Fibroblast of skin of abdomen (primary cell): ENCODE measurements around the gene OBSCN.
A peak's percentile ranks its signal among the peaks of the same experiment; 100 is the strongest.

Experiments used
- DNase-seq: peaks from one replicate; pipeline ENCODE4 v3.0.0-alpha.2; 2013

Gene OBSCN

GRCh38 chr1:228370941-228371740 lies 163.3 kb downstream of the OBSCN start:
- DNase-seq, result no peak

- no peak for DNase-seq
Observed at GRCh38 chr1:228371741-228372182, 163.9 kb downstream of the OBSCN start.

- no peak for DNase-seq
Observed at GRCh38 chr1:228372183-228373003, 164.5 kb downstream of the OBSCN start.

- DNase-seq, result no peak
Observed at GRCh38 chr1:228373004-228373680, 165.3 kb downstream of the OBSCN start.

- no peak for DNase-seq
Observed at GRCh38 chr1:228373681-228374571, 166.1 kb downstream of the OBSCN start.

GRCh38 chr1:228374711-228375577 lies 167.1 kb downstream of the OBSCN start:
- peak; percentile 46 for DNase-seq

GRCh38 chr1:228375578-228376261 lies 167.9 kb downstream of the OBSCN start:
- DNase-seq, result no peak

GRCh38 chr1:228376262-228376628 lies 168.4 kb downstream of the OBSCN start:
- no peak for DNase-seq

GRCh38 chr1:228376651-228377631 lies 169.1 kb downstream of the OBSCN start:
- DNase-seq, result no peak

- no peak for DNase-seq
Observed at GRCh38 chr1:228377664-228378089, 169.8 kb downstream of the OBSCN start.

GRCh38 chr1:228378090-228378872 lies 170.4 kb downstream of the OBSCN start:
- peak; percentile 69 for DNase-seq

- no peak for DNase-seq
Observed at GRCh38 chr1:228378873-228379460, 171.1 kb downstream of the OBSCN start.

GRCh38 chr1:228379666-228380065 lies 171.8 kb downstream of the OBSCN start:
- no peak for DNase-seq

- no peak for DNase-seq
Observed at GRCh38 chr1:228381356-228381755, 173.5 kb downstream of the OBSCN start.

- no peak for DNase-seq
Observed at GRCh38 chr1:228383773-228384172, 175.9 kb downstream of the OBSCN start.

- no peak for DNase-seq
Observed at GRCh38 chr1:228385232-228385631, 177.4 kb downstream of the OBSCN start.

- DNase-seq, result no peak
Observed at GRCh38 chr1:228387321-228387720, 179.5 kb downstream of the OBSCN start.

GRCh38 chr1:228390649-228391048 lies 182.8 kb downstream of the OBSCN start:
- DNase-seq, result no peak
